ENCODE measurements around the gene RDH8. TPM values are rescaled to one million over a fixed set of nuclear protein-coding genes. Genes with fewer than 3 reads are reported as not detected.

The RDH8 gene
- total RNA-seq, 1 experiment from 2014 or later: not detected

DNA sequence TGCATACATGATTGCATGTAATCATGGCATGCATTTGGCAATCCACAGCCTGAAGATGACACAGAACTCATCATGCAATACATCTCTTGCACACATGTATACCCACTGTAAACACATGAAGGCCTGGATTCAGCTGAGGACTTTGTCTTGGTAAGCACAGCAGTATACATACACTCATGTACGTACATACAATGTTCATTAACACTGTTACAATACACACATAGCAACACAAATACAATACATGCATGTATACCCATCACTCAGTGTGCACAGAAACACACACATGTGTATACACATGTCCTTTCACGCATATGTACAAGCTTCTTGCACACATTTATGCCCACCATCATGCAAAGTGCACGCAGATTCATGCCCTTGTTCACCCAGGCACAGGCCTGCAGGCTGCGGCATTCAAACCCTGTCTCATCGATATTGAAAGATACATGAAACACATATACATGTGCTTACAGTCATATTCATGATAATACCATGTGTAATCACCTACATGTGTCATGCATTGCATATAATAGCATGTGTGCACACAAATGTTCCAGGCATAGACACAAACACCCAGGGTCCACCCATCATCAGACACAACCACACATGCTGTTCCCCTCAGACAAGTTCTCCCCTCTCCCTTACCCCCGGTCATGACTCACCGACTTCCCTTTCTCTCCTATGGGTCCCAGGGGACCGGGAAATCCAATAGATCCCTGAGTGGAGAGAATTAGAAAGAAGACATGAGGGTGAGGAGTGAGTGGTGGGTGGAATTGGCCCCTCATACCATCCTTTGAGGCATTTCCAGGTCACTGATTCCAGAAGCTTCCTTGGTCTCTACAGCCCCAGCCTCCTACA lies 31.6 kb upstream of the RDH8 start:
- Histone ChIP-seq H3K27ac (ENCODE audit: low read length) (no peak overlapping the region), H3K9me3 (ENCODE audit: control insufficient read depth, insufficient read depth, low read depth, low read length) (no peaks in the 10 kb centered on the region), H3K4me3 (ENCODE audit: low read depth in 2 of 2, low read length in 2 of 2) (no peak overlapping the region), H3K4me1 (ENCODE audit: control insufficient read depth, insufficient read depth, low read length) (no peaks in the 10 kb centered on the region), H3K27me3 (ENCODE audit: control insufficient read depth, insufficient read depth, low read length) (no peaks in the 10 kb centered on the region), H3K36me3 (ENCODE audit: control insufficient read depth, insufficient read depth, low read length) (no peaks in the 10 kb centered on the region)
- BruUV-seq (replicated peaks): no TSS peak
- TF ChIP-seq TCF7L2 (IDR thresholded peaks at IDR 0.05; ENCODE audit: low read depth, low read length) (no peak), POLR2AphosphoS5 (IDR thresholded peaks at IDR 0.05; ENCODE audit: low read depth, low read length) (no peak), SIN3A (IDR thresholded peaks at IDR 0.05; ENCODE audit: borderline replicate concordance, insufficient read depth, low read depth, low read length) (no peak)
- TF ChIP-seq, protein P1, sequence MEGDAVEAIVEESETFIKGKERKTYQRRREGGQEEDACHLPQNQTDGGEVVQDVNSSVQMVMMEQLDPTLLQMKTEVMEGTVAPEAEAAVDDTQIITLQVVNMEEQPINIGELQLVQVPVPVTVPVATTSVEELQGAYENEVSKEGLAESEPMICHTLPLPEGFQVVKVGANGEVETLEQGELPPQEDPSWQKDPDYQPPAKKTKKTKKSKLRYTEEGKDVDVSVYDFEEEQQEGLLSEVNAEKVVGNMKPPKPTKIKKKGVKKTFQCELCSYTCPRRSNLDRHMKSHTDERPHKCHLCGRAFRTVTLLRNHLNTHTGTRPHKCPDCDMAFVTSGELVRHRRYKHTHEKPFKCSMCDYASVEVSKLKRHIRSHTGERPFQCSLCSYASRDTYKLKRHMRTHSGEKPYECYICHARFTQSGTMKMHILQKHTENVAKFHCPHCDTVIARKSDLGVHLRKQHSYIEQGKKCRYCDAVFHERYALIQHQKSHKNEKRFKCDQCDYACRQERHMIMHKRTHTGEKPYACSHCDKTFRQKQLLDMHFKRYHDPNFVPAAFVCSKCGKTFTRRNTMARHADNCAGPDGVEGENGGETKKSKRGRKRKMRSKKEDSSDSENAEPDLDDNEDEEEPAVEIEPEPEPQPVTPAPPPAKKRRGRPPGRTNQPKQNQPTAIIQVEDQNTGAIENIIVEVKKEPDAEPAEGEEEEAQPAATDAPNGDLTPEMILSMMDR (IDR thresholded peaks at IDR 0.05): no peak
- TF ChIP-seq, protein P2, sequence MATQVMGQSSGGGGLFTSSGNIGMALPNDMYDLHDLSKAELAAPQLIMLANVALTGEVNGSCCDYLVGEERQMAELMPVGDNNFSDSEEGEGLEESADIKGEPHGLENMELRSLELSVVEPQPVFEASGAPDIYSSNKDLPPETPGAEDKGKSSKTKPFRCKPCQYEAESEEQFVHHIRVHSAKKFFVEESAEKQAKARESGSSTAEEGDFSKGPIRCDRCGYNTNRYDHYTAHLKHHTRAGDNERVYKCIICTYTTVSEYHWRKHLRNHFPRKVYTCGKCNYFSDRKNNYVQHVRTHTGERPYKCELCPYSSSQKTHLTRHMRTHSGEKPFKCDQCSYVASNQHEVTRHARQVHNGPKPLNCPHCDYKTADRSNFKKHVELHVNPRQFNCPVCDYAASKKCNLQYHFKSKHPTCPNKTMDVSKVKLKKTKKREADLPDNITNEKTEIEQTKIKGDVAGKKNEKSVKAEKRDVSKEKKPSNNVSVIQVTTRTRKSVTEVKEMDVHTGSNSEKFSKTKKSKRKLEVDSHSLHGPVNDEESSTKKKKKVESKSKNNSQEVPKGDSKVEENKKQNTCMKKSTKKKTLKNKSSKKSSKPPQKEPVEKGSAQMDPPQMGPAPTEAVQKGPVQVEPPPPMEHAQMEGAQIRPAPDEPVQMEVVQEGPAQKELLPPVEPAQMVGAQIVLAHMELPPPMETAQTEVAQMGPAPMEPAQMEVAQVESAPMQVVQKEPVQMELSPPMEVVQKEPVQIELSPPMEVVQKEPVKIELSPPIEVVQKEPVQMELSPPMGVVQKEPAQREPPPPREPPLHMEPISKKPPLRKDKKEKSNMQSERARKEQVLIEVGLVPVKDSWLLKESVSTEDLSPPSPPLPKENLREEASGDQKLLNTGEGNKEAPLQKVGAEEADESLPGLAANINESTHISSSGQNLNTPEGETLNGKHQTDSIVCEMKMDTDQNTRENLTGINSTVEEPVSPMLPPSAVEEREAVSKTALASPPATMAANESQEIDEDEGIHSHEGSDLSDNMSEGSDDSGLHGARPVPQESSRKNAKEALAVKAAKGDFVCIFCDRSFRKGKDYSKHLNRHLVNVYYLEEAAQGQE (IDR thresholded peaks at IDR 0.05; ENCODE audit: insufficient read depth in 1 of 2, low read depth in 2 of 2, low read length in 1 of 2): no peak
- intact Hi-C loops (cut with micrococcal nuclease; ENCODE audit: unreplicated experiment) (no loop called here), in situ Hi-C loops (cut with HindIII; ENCODE audit: low pct_unique_long_range_greater_than_20kb, low sequenced_read_pairs) (no loop called here)
- ChIA-PET CTCF (no interaction called here), POLR2A (no interaction called here)
- ATAC-seq (no peak), DNase-seq (ENCODE audit: low read depth, low spot score) (no peak)

DNA sequence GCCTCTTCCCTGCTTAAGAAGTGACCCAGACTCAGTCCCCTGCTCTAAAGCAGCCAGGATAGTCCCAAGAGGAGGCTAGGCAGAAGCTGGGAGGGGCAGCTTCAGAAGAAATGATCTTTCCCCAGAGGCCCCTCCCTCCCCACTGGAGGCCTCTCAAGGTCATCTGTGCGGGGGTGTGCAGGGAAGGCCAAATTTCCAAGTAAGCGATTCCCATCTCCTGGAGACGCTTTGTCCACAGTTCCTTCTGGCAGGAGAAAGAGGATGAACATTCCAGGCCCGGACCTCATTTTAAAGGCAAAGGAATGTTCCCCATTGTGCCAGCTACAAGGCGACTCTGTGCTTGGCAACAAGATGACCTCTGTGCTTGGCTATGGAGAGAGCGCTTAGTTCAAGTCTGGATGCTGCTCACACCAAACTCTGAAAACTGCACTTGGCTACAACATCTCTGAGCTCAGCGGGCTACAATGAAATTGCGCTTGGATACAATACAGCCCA lies 26.4 kb upstream of the RDH8 start:
- no TSS peak for BruUV-seq (replicated peaks)
- intact Hi-C loops (cut with micrococcal nuclease; ENCODE audit: unreplicated experiment) (no loop called here), in situ Hi-C loops (cut with HindIII; ENCODE audit: low pct_unique_long_range_greater_than_20kb, low sequenced_read_pairs) (no loop called here)
- Histone ChIP-seq H3K27me3 (ENCODE audit: control insufficient read depth, insufficient read depth, low read length) (no peaks in the 10 kb centered on the region), H3K4me1 (ENCODE audit: control insufficient read depth, insufficient read depth, low read length) (no peaks in the 10 kb centered on the region), H3K36me3 (ENCODE audit: control insufficient read depth, insufficient read depth, low read length) (no peaks in the 10 kb centered on the region), H3K9me3 (ENCODE audit: control insufficient read depth, insufficient read depth, low read depth, low read length) (no peaks in the 10 kb centered on the region), H3K27ac (ENCODE audit: low read length) (no peak overlapping the region), H3K4me3 (ENCODE audit: low read depth in 2 of 2, low read length in 2 of 2) (no peak overlapping the region)
- ChIA-PET POLR2A (interaction anchor here (0.5 kb wide), 1 partner anchor 279 kb away, joined by 4 read pairs; no protein-coding TSS in a partner anchor), CTCF (no interaction called here)
- no peak for DNase-seq (ENCODE audit: low read depth, low spot score)
- TF ChIP-seq SIN3A (IDR thresholded peaks at IDR 0.05; ENCODE audit: borderline replicate concordance, insufficient read depth, low read depth, low read length) (no peak), TCF7L2 (IDR thresholded peaks at IDR 0.05; ENCODE audit: low read depth, low read length) (no peak), POLR2AphosphoS5 (IDR thresholded peaks at IDR 0.05; ENCODE audit: low read depth, low read length) (no peak)
- TF ChIP-seq, protein P1 (IDR thresholded peaks at IDR 0.05): no peak
- TF ChIP-seq, protein P2 (IDR thresholded peaks at IDR 0.05; ENCODE audit: insufficient read depth in 1 of 2, low read depth in 2 of 2, low read length in 1 of 2): no peak
- ATAC-seq: no peak
